ENCODE data around the gene EVX2. TPM values are rescaled to one million over a fixed set of nuclear protein-coding genes. Genes with fewer than 3 reads are reported as not detected.

Gene EVX2
- total RNA-seq, 1 donor from 2014 or later = not detected

DNA sequence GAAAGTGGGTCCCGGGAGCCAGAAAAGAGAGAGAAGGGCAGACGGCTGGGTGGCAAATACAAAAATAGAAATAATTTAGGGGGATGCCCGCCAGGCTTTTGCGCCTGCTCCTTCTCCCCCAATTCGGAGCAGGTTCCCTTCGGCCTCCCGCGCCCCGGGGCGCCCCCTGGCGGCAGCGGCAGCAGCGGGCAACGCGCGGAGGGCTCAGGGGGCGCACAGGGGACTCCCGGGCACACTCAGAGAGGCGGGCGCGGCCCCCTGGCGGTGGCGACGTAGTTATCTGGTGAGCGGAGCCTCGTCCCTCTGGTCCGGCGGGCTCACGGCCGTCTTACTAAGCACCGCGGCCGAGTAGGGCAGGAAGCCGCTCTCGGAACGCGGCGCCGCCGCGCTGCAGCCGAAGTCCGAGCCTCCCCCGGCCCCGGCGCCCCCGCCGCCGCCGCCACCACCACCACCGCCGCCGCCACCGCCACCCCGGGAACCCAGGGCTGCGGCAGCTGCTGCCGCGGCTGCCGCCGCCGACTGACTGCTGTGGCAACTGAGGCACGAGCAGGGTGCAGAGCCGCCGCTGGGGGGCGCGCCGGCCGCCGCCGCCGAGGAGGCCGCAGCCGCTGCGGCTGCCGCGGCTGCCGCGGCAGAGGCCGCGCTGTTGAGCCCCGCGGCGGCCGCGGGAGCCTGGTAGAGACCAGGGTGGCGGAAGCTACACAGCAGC lies 3.8 kb downstream of the EVX2 start:
- no peak for DNase-seq (ENCODE audit: low read depth)
- TF ChIP-seq, protein P1, sequence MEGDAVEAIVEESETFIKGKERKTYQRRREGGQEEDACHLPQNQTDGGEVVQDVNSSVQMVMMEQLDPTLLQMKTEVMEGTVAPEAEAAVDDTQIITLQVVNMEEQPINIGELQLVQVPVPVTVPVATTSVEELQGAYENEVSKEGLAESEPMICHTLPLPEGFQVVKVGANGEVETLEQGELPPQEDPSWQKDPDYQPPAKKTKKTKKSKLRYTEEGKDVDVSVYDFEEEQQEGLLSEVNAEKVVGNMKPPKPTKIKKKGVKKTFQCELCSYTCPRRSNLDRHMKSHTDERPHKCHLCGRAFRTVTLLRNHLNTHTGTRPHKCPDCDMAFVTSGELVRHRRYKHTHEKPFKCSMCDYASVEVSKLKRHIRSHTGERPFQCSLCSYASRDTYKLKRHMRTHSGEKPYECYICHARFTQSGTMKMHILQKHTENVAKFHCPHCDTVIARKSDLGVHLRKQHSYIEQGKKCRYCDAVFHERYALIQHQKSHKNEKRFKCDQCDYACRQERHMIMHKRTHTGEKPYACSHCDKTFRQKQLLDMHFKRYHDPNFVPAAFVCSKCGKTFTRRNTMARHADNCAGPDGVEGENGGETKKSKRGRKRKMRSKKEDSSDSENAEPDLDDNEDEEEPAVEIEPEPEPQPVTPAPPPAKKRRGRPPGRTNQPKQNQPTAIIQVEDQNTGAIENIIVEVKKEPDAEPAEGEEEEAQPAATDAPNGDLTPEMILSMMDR (conservative IDR thresholded peaks at IDR 0.05; ENCODE audit: low read depth, low read length) = peak; percentile 72
- H3K4me3 ChIP-seq (ENCODE audit: low read depth, low read length) = no peak overlapping the region

DNA sequence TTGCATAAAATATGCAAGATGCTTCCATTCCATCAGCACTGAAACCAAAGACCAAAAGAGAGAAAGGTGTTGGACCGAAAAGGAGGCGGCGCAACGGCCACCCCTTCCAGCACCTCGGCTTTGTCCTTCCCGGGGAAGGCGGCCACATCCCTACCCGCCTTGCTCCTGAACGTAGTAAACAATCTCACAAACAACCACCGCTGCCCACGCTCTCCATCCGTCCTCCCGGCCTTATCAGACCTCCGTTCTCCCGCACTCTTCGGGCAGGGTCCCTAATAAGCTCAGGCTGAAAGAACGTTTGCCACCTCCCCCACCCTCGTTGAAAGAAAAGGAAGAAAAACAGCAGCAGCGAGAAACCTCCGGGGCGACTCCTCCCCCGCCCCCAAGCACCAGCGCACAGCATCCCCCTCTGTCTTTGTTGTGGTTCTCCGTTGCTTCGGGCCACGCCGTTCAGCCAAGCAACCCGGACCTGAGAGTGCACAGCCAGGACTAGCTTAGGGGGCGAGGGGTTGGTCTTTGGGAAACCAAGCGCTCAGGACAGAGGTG lies 4.4 kb downstream of the EVX2 start:
- TF ChIP-seq, protein P1 (conservative IDR thresholded peaks at IDR 0.05; ENCODE audit: low read depth, low read length) = no peak
- no peak overlapping the region for H3K4me3 ChIP-seq (ENCODE audit: low read depth, low read length)
- no peak for DNase-seq (ENCODE audit: low read depth)

DNA sequence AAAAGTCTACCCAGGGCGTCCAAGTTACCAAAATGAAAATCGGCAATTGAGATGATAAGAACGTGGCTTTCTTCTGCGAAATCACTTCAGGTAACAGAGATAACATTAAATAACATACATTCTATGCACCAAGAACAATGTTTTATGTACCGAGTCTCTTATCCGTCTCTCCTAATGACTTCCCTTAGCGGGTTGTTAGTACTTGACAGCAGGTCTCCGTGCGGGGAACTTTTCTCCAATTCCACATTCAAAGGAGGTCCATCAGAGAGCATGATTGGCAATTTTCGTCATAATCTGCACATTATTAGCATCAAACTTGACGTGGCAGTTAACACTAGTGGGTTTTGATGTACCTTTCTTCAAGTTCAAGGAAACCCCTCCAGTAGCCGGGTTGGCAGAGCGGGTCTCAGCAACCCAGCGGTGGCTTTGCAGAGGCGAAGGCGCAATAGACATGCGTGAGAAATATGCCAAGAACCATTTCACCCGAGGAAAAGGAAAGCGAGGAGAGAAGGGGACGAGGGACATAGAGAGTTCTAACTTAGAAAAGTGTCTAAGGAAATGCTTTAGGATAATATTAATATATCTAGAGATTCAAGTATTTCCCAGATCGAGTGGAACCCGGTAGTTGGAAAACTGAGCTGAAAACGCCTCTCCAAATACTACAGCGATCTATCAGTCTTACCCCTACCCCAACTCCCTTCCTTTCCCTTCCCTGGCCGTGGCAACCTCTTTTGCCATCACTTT lies 5.0 kb downstream of the EVX2 start:
- TF ChIP-seq, protein P1 (conservative IDR thresholded peaks at IDR 0.05; ENCODE audit: low read depth, low read length) = no peak
- DNase-seq (ENCODE audit: low read depth) = no peak
- H3K4me3 ChIP-seq (ENCODE audit: low read depth, low read length) = no peak overlapping the region

DNA sequence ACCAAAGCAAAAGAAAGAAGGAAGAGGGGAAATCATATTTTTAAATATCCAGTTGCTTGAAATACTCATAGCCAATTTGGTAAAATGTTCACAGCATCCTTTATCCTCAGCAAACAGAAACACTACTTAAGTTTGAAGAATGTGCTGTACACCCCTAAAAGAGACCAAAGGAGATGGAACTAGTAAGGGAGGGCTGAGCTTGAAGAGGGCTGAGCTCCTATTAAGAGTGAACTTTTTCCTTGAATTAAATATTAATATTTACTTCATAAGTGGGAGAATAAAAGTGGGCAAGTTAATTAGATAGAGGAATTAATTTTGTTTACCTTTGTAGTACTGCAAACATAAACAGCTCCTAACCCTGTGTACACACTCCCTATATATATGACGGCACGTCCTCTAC lies 7.0 kb downstream of the EVX2 start:
- no peak overlapping the region for H3K4me3 ChIP-seq (ENCODE audit: low read depth, low read length)
- TF ChIP-seq, protein P1 (conservative IDR thresholded peaks at IDR 0.05; ENCODE audit: low read depth, low read length) = no peak
- DNase-seq (ENCODE audit: low read depth) = no peak

DNA sequence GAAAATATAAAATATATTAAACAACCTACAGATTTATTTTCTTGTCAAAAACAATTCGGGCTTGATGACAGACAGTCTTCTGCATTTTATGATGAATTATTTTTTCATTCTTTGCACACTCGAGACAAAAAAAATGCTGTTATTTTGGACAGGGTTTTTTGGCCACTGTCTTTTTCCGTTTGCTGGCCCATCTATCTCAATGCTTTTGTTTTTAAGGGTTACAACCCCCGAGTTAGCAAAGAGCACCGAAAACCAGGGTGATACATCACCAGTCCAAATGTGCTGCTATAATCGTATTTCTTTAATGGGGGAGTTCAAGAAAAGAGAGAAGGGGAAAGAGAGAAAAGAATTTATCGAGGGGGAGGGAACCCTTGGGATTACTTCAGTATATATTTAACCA lies 7.7 kb downstream of the EVX2 start:
- no peak for DNase-seq (ENCODE audit: low read depth)
- TF ChIP-seq, protein P1 (conservative IDR thresholded peaks at IDR 0.05; ENCODE audit: low read depth, low read length) = no peak
- no peak overlapping the region for H3K4me3 ChIP-seq (ENCODE audit: low read depth, low read length)

DNA sequence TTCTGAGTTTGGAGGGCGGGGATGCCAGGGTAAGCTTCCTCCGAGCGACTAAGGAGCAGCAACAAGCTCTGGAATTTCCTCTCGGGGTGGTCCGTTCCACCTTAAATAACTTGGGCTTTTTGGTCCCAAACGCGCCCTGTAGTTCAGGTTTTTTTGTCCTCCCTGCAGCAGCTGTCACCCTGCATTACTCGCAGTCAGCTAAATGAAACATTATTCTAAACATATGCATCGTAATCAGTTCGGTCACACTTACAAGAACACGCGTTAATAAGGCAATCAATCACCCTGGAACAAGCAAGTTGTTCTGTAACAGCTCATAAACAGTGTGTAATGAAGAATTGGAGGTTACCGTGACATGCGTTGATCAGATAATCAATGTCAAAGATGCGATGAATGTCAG lies 8.3 kb downstream of the EVX2 start:
- TF ChIP-seq, protein P1 (conservative IDR thresholded peaks at IDR 0.05; ENCODE audit: low read depth, low read length) = no peak
- DNase-seq (ENCODE audit: low read depth) = no peak
- no peak overlapping the region for H3K4me3 ChIP-seq (ENCODE audit: low read depth, low read length)

Data from epithelial cell of proximal tubule (primary cell).